Left forelimb (tissue), 1 donor: ENCODE results near the gene SV2C.
"Not testable (repeated sequence)": the region's sequence is repeated elsewhere in the genome, so short reads cannot be mapped to it uniquely, and the experiment has no call there.

ENCODE experiments used
- DNase-seq: peaks from one replicate; pipeline ENCODE4 v3.0.0-alpha.2; 2018; ENCODE audit warnings: low spot score

The SV2C gene

GRCh38 chr5:76337953-76338451 lies 254.8 kb downstream of the SV2C start:
- DNase-seq: no peak

GRCh38 chr5:76339919-76340318 lies 256.7 kb downstream of the SV2C start:
- no peak for DNase-seq

DNA sequence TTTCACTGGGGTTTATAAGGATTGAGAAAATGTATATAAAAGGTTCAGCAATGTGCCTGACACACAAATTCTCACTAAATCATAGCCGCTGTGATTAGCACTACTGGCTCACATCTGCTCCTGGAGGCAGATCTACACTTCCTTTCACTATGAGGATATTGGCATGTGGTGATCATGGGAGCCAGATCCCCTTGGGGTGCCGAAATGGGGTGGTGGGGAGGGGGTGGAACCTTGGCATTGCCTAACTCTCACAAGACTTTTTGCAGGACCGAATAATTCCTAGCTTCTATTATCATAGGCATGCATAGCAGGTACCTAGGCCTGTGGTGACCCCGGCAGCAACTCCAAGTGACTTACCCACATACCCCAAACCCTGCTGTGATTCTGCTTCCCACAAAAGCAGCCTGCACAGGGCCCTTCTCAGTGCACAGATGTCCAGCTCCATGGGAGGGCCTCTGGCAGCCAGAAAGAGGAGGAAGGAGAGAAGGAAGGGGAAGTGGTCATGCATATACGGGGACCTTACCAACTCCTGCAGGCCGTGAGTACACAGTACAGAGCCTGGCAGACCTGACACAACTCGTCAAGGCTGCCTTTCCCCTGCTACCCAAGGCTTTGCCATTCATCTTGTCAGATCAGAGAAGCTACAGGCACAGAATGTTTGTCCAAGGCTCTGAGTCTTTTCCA lies 258.6 kb downstream of the SV2C start:
- no peak for DNase-seq

DNA sequence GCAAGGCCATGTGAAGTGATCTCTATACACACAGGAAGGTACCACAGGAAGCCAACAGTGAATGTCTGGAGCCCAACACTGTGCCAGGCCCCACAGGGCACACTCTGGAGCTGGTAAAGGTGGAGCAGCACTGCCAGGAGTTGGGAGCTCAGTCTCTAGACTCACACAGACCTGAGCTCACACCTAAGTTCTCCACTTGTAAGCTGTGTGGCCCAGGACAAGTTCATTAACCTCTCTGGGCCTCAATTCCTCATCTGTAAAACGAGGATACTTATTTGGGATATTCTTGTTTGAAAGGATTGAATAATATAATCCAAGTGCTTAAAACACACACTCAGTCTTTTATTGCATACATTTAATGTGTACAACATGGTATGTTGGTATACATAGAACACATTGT lies 259.3 kb downstream of the SV2C start:
- no peak for DNase-seq

DNA sequence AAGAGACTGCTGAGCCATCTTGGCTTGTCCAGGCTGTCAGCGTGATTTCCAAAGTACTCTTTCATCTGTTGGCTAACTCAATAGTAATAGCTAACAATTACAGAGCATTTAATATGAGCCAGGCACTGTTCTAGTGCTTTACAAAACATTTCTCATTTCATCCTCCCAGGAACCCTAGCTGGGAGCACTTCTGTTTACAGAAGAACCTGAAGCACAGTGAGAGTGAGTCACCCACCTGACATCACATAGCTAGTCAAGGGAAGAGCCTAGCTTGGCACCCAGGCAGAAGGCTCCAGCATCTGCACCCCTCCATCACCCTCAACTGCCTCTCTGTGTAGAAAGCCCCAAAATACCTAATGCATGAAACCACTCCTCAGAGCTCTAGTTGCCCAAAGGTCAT lies 262.4 kb downstream of the SV2C start:
- no peak for DNase-seq

GRCh38 chr5:76351176-76351575 lies 268.0 kb downstream of the SV2C start:
- DNase-seq: no peak

DNA sequence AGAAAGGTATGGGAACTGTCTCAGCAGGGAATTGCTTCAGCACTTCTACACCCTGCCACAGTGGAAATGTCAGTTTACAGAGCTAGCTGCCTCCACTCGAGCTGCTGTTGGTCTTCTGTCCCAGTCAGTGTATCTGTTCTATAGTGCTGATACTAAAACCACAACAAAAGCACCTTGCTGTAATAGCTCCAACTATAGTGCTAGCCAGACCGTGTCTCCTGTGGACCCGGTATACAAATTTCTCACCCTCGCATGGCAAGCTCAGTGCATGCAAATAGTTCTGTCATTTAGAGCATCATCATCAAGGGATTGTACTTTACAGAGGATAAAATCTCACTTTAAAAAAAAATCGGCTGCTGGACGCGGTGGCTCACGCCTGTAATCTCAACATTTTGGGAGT lies 268.4 kb downstream of the SV2C start:
- DNase-seq: no peak

GRCh38 chr5:76356887-76357286 lies 273.7 kb downstream of the SV2C start:
- DNase-seq: no peak

DNA sequence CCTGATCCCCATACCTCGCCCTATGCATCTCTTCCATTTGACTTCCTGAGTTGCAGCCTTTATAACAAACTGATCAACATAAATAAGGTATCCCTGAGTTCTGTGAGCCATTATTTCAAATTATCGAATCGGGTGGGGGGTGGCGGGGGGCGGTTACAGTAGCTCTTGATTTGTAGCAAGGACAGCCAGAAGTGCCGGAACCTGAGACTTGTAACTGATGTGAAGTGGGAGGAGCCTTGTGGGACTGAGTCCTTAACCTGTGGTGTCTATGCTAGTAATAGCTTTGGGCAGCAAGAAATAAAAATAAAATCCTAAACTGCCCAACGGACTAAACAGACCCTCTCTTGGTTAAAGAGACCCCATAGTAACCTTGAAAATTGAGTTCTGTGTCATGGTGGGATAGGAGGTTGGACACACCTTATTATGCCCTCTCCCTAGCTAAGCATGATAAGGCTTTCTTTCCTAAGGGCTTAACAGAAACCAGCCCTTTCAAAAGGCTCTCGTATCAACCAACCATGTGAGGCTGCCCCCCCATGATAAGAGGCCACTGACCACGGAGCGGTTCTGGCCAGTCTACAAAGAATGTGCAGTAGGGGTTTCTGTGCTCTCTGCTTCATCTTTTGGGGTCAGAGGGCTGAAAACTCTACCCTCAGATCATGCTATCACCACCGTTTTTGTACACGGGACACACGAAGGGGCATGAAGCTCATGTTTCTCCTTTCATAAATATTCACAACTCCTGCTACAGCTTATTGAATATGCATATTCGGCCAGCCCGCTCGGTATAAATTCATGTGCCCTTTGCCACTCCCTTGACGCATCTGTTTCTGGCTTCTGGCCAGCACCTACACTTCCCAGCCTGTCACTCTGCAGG lies 280.4 kb downstream of the SV2C start:
- no peak for DNase-seq

- no peak for DNase-seq
Measured at GRCh38 chr5:76364226-76364589, 281.0 kb downstream of the SV2C start.

DNA sequence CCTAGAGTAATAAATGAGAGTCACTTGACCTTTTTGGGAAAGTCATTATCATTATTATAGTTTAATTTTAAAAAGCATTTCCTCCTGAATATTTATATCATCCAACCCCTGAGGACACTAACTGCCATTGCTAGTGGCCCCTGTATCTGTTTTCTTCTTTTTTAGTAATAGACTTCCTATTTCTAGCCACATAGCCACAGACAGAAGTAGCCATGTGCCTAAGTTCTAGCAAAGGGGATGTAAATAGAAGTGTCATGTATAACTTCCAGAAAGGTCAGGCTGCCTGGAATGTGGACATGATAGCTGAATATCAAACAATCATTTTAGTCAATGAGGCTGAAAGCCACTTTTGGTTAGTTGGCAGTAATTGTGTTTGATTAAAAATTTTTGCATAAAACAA lies 282.4 kb downstream of the SV2C start:
- no peak for DNase-seq

DNA sequence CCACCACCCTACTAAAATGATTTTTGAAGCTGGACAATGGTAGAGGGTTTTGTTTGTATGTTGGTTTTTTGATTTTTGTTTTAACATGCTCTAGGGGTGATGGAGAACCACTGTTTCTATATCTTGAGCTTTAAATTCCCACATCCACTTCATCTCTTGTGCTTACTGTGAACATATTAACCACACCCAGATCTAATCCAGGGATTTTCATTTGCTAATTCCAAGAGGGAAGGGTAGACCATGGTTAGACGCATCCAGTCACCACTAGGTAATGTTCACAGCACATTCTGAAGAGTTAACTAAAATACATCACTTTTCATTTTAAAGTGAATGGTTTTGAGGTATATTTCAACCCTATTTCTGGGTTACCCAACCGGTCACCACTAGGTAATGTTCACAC lies 283.4 kb downstream of the SV2C start:
- no peak for DNase-seq

GRCh38 chr5:76367623-76368371 lies 284.6 kb downstream of the SV2C start:
- DNase-seq: no peak

- no peak for DNase-seq
Measured at GRCh38 chr5:76368941-76369340, 285.8 kb downstream of the SV2C start.

DNA sequence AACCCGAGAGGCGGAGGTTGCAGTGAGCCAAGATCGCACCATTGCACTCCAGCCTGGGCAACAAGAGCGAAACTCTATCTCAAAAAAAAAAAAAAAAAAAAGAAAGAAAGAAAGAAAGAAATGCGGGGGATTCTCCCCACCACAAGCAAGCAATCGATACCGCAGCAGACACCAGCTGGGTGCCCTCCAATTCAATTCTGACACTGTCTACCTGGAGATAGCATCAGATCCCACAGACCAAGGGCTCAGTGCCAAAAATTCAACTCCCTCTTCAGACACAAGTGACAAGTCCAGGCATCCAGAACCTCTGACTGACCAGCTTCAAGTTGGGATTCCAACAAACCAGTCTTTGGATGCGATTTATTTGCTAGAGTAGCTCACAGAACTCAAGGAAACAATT lies 286.5 kb downstream of the SV2C start:
- DNase-seq: not testable (repeated sequence)

- DNase-seq: no peak
Measured at GRCh38 chr5:76371960-76372322, 288.8 kb downstream of the SV2C start.

DNA sequence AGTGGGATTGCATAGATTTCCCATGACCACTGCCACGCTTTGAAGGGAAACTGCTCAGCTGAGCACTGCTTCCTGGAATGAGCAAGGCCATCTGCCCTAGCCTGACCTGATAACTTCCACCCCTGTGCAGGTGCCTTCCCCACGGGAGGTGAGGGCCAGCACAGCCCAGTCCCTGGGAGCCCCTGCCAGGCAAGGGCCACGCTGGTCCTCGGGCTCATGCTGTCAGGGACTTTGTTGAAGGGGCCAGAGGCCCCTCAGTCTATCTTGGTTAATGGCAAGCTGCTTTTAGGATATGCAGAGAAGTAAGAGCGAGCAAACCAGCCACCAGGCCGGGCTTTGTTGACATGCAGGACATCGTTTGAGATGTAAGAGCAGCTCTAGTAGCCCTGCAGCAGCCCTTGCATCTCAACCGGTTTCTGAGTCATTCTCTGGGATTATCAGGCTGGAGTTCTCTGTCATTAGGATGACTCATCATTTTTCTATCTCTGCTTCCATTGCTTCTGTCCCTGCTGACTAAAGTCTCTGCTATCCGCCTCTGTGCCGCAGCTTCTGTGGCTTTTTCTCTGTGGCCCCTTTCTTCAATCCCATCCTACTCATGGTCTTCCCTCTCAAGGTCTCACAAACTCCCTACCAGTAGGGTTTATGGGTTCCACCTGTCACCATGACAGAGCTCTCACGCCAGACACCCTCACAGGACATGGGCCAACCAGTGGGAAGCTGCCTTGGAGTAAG lies 289.3 kb downstream of the SV2C start:
- DNase-seq: no peak

DNA sequence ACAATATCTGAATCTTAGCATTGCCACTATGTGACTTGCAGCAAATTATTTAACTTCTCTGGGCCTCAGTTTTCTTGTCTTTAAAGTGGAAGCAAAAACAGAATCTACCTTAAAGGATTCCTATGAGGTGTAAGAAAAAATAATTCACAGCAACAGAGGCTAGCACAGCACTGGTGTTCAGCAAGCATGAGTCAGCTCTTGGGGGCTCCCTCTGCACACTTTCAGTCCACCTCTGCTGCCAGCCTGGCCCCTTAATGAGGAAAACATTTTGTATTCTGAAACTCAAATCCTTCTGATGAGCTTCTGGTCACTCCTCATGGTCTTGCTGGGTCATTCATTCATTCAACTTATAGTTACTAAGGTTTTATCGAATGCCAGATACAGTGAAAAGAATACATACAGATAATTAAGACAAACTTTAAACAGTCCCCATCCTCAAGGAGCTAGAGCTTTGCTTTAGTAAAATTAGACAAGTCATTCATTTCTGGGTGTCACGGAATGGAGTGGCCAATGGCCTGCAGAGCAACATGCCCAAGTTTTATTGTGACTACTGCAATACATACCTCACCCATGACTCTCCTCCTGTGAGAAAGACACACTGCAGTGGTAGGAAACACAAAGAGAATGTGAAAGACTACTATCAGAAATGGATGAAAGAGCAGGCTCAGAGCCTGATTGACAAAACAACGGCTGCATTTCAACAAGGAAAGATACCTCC lies 293.1 kb downstream of the SV2C start:
- DNase-seq: no peak

- no peak for DNase-seq
Measured at GRCh38 chr5:76376866-76377230, 293.7 kb downstream of the SV2C start.

DNA sequence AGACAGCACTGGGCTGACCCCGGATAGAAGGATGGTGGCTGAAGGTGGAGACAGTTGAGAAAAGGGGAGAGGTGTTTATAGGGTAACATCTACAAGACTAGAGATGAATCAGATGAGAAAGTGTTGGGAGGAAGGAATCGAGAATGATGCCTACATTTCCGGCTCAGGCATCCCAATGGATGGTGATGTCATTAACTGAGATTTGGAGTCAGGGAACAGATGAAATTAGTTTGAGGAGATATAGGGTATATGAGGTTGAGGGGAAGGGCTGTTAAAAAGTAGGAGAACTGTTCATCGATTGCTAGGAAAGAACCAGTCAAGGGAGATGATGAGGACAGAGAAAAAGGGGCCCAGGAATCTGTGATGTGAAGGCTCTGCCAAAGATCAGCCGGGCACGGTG lies 295.2 kb downstream of the SV2C start:
- DNase-seq: no peak

DNA sequence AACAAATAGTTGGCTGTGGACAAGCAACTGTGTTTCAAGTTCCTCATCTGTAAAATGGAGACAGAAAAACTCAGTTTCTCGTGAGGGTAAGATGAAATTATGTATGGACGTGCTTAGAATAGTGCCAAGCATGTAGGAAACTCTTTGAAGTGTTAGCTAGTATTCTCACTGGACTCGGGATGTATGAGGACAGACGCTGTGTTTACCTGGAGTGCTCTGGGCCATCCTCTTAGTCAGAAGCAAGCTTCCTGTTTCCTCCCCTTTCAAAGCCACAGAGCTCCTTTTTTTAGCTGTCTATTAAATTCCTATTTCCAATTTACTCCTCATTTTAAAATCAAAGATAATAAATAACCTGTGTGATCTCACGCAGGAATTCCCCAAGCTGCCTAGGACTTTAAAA lies 296.1 kb downstream of the SV2C start:
- DNase-seq: no peak

- no peak for DNase-seq
Measured at GRCh38 chr5:76379855-76380254, 296.7 kb downstream of the SV2C start.
